Measurements from ENCODE around the gene POU6F2. TPM values are rescaled to one million over a fixed set of nuclear protein-coding genes. Genes with fewer than 3 reads are reported as not detected.

Gene POU6F2
- total RNA-seq, 4 donors from 2014 or later: 0.31 to 0.66 TPM; not detected in 2

GRCh38 chr7:38953971-38954370, 23.7 kb upstream of the POU6F2 start:
- Histone ChIP-seq H3K9me3 (no peaks in the 10 kb centered on the region), H3K4me1 (no peaks in the 10 kb centered on the region), H3K4me3 (no peak overlapping the region), H3K27me3 (peaks cover 8% of the 10 kb centered on the region), H3K36me3 (no peaks in the 10 kb centered on the region), H3K27ac (no peak overlapping the region)
- 62 to 73% methylated on average over 2 to 4 of the region's 4 CpGs for WGBS, 2 donors (ENCODE audit: low coverage in 1 of 2)
- ATAC-seq: no peak
- TF ChIP-seq EP300 (IDR thresholded peaks at IDR 0.05) (no peak), POLR2AphosphoS5 (IDR thresholded peaks at IDR 0.05) (no peak), CTCF (IDR thresholded peaks at IDR 0.05) (no peak), POLR2A (IDR thresholded peaks at IDR 0.05) (no peak)

GRCh38 chr7:38955892-38956291, 21.8 kb upstream of the POU6F2 start:
- 44 to 79% methylated on average over 2 to 5 of the region's 5 CpGs for WGBS, 2 donors (ENCODE audit: low coverage in 1 of 2)
- Histone ChIP-seq H3K36me3 (no peaks in the 10 kb centered on the region), H3K27me3 (peaks cover 8% of the 10 kb centered on the region)

GRCh38 chr7:38962028-38962427, 15.7 kb upstream of the POU6F2 start:
- TF ChIP-seq POLR2A (IDR thresholded peaks at IDR 0.05) (no peak), EP300 (IDR thresholded peaks at IDR 0.05) (no peak), CTCF (IDR thresholded peaks at IDR 0.05) (no peak), POLR2AphosphoS5 (IDR thresholded peaks at IDR 0.05) (no peak)
- Histone ChIP-seq H3K27ac (no peak overlapping the region), H3K9me3 (peaks cover 0 to 5% (median 0%) of the 10 kb centered on the region in 3 donors), H3K4me1 (no peaks in the 10 kb centered on the region), H3K36me3 (no peaks in the 10 kb centered on the region), H3K27me3 (no peaks in the 10 kb centered on the region), H3K4me3 (no peak overlapping the region)
- ATAC-seq: no peak
- 73 to 91% methylated on average over 1 of the region's 1 CpG for WGBS, 2 donors (ENCODE audit: low coverage in 1 of 2)

More at GRCh38 chr7:38955892-38956291, 21.8 kb upstream of the POU6F2 start:
- Histone ChIP-seq H3K4me1 (no peaks in the 10 kb centered on the region), H3K4me3 (no peak overlapping the region), H3K27ac (no peak overlapping the region), H3K9me3 (no peaks in the 10 kb centered on the region)
- no peak for ATAC-seq
- TF ChIP-seq POLR2A (IDR thresholded peaks at IDR 0.05) (no peak), EP300 (IDR thresholded peaks at IDR 0.05) (no peak), CTCF (IDR thresholded peaks at IDR 0.05) (no peak), POLR2AphosphoS5 (IDR thresholded peaks at IDR 0.05) (no peak)

- no peak for ATAC-seq
- no peaks in the 10 kb centered on the region for H3K4me1 ChIP-seq
- WGBS, 2 donors (ENCODE audit: low coverage in 1 of 2): 43 to 44% methylated on average over 1 of the region's 1 CpG
These were observed 12.8 kb upstream of the POU6F2 start for GRCh38 chr7:38964921-38965320.

More at GRCh38 chr7:38964921-38965320, 12.8 kb upstream of the POU6F2 start:
- H3K27me3 ChIP-seq: no peaks in the 10 kb centered on the region
- H3K4me3 ChIP-seq: no peak overlapping the region
- no peak overlapping the region for H3K27ac ChIP-seq
- no peaks in the 10 kb centered on the region for H3K36me3 ChIP-seq
- TF ChIP-seq POLR2AphosphoS5 (IDR thresholded peaks at IDR 0.05) (no peak), EP300 (IDR thresholded peaks at IDR 0.05) (no peak), POLR2A (IDR thresholded peaks at IDR 0.05) (no peak), CTCF (IDR thresholded peaks at IDR 0.05) (no peak)
- H3K9me3 ChIP-seq: peaks cover 0 to 5% (median 0%) of the 10 kb centered on the region in 3 donors
